Neural crest cell (in vitro differentiated cells): ENCODE measurements around the gene SRGAP3. TPM values are rescaled to one million over a fixed set of nuclear protein-coding genes. Genes with fewer than 3 reads are reported as not detected.

ENCODE experiments used
- DNase-seq: peaks from one replicate; pipeline ENCODE4 v3.0.0; 2021; ENCODE audit warnings: low read depth, mixed read lengths, low spot score
- H3K27ac Mint-ChIP-seq: one replicate; pipeline ENCODE4 v1.8.0; 2021; ENCODE audit warnings: mild to moderate bottlenecking, mixed read lengths; ENCODE audit not compliant: unreplicated experiment
- H3K27me3 Mint-ChIP-seq: 2 replicates; pipeline ENCODE4 v1.8.0; 2021; ENCODE audit warnings: low read depth, mild to moderate bottlenecking, mixed read lengths
- H3K36me3 Mint-ChIP-seq: 2 replicates; pipeline ENCODE4 v1.8.0; 2021; ENCODE audit warnings: low read depth, mild to moderate bottlenecking, mixed read lengths
- H3K4me1 Mint-ChIP-seq: 2 replicates; pipeline ENCODE4 v1.8.0; 2021; ENCODE audit warnings: mixed read lengths
- H3K4me3 Mint-ChIP-seq: one replicate; pipeline ENCODE4 v1.8.0; 2021; ENCODE audit warnings: mild to moderate bottlenecking, mixed read lengths
- H3K9me3 Mint-ChIP-seq: 2 replicates; pipeline ENCODE4 v1.8.0; 2021; ENCODE audit warnings: mixed read lengths
- total RNA-seq: library from RNA; stranded (reverse); gene quantifications from 2 replicates; pipeline ENCODE4 v1.2.1, GENCODE V29; 2021
- TF ChIP-seq, protein P1 (sequence below): fragments of 200-600 bp; sonication (generic); conservative IDR thresholded peaks from 2 replicates; pipeline ENCODE4 v1.5.0; 2021; ENCODE audit warnings: antibody characterized with exemption, mild to moderate bottlenecking

SRGAP3 gene
- total RNA-seq, 1 donor from 2014 or later: 58.4 TPM

DNA sequence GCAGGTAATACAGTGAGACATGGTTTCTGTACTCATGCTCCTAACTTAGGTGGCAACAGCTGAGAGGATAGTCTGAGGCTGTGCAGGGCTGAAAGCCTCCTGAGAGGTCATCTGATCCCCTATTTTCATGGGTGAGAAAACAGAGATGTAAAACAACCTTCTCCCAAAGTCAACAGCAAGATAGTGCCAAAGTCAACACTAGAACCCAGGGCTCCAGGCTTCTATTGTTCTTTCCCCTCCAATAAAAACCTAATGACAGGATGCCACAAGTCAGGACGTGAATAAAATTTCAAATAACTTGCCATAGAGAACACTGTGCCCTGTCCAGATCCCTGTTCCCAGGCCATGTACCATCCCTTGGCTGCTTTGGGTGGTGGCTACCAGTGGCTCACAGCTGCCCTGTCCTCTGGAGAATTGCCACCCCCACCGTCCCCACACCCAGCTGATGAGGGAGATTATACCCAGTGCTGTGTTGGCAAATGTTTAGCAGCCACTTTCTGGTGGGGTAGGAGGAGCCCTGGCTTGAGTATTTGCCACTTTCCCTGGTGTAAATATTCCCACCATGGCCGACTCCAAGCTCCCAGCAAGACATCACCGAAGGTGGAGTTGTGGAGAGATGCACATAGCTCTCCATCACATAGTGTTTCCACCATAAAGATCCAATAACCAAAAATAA, 54.8 kb downstream of the SRGAP3 start:
- no peak overlapping the region for H3K27ac Mint-ChIP-seq
- H3K4me1 Mint-ChIP-seq: peaks cover 92% of the 10 kb centered on the region
- no peak for DNase-seq
- H3K4me3 Mint-ChIP-seq: peak overlapping the region; percentile 4
- TF ChIP-seq, protein P1, sequence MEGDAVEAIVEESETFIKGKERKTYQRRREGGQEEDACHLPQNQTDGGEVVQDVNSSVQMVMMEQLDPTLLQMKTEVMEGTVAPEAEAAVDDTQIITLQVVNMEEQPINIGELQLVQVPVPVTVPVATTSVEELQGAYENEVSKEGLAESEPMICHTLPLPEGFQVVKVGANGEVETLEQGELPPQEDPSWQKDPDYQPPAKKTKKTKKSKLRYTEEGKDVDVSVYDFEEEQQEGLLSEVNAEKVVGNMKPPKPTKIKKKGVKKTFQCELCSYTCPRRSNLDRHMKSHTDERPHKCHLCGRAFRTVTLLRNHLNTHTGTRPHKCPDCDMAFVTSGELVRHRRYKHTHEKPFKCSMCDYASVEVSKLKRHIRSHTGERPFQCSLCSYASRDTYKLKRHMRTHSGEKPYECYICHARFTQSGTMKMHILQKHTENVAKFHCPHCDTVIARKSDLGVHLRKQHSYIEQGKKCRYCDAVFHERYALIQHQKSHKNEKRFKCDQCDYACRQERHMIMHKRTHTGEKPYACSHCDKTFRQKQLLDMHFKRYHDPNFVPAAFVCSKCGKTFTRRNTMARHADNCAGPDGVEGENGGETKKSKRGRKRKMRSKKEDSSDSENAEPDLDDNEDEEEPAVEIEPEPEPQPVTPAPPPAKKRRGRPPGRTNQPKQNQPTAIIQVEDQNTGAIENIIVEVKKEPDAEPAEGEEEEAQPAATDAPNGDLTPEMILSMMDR: no peak
- peaks cover 26% of the 10 kb centered on the region for H3K36me3 Mint-ChIP-seq
- H3K27me3 Mint-ChIP-seq: no peaks in the 10 kb centered on the region
- H3K9me3 Mint-ChIP-seq: peaks cover 2% of the 10 kb centered on the region

DNA sequence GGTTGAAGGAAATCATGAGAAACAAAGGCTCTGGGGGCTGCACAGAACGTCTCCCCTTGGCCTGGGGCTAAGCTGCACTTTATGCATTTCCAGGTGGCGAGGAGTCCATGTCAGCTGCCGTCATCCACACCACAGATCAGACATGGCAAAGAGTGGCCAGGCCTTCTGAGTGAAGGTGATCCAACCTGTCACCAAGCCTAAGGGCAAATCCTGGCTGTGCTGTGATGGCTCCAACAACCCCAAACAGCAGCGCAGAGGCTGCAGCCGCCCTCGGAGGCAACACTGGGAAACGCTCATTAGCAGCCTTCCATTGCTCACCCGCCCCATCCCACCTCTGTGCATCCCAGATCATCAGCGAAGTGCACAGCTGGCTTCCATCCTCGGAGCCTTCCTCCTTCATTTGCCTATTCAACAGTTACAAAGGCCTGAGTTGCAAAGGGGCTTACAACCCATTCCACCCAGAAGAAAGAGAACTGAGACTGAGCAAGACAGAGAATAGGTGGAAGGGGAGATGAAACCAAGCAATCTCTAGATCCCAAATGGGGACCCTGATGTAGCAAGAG, 55.7 kb downstream of the SRGAP3 start:
- H3K36me3 Mint-ChIP-seq: peaks cover 27% of the 10 kb centered on the region
- H3K27me3 Mint-ChIP-seq: no peaks in the 10 kb centered on the region
- DNase-seq: no peak
- no peak overlapping the region for H3K27ac Mint-ChIP-seq
- TF ChIP-seq, protein P1: no peak
- H3K4me1 Mint-ChIP-seq: peaks cover 89% of the 10 kb centered on the region
- no peak overlapping the region for H3K4me3 Mint-ChIP-seq
- peaks cover 2% of the 10 kb centered on the region for H3K9me3 Mint-ChIP-seq

DNA sequence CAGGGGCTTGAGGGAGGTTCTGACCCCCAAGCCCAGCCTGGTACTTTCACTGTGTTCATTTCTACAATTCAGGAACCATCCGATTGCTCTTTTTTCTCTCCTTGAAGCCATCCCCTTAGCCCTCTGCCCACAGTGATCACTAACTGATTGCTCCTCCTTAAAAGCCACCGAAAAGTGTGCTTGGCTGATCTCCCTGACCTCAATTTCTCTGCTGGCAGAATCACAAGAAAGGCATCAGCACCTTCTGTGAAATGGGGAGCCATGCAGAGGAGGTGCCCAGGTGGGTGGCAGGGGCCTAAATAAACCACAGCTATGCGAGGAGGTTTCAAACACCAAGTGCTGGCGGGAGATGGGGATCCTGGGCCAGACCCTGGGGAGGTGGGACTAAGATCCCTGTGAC, 56.2 kb downstream of the SRGAP3 start:
- Mint-ChIP-seq H3K4me1 (peaks cover 84% of the 10 kb centered on the region), H3K36me3 (peaks cover 27% of the 10 kb centered on the region), H3K4me3 (peak overlapping the region; percentile 32), H3K9me3 (peaks cover 2% of the 10 kb centered on the region), H3K27me3 (no peaks in the 10 kb centered on the region), H3K27ac (no peak overlapping the region)
- DNase-seq: no peak
- TF ChIP-seq, protein P1: no peak

- peaks cover 84% of the 10 kb centered on the region for H3K4me1 Mint-ChIP-seq
- TF ChIP-seq, protein P1: no peak
- DNase-seq: no peak
- H3K27me3 Mint-ChIP-seq: no peaks in the 10 kb centered on the region
- no peak overlapping the region for H3K27ac Mint-ChIP-seq
- H3K36me3 Mint-ChIP-seq: peaks cover 27% of the 10 kb centered on the region
- peak overlapping the region; percentile 32 for H3K4me3 Mint-ChIP-seq
- peaks cover 2% of the 10 kb centered on the region for H3K9me3 Mint-ChIP-seq
Measured at GRCh38 chr3:9192248-9193025, 57.0 kb downstream of the SRGAP3 start.

DNA sequence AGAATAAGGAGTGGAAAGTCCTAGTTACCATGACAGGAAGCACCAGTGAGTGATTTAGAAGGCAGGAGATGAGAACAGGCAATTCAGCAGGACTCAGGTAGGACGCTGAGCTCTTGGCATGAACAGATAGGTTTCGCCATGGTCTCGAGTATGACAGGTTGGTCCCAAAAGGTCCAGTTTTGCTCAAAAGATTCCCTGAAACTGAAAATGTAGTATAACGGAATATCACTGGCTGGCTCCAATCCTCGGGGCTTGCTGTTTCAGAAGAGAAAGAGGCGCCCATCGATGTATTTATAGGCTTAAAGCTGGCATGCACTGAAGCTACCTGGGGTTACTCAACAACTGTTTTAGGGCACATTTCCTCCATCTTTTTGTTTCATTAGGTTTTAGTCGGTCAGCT, 59.2 kb downstream of the SRGAP3 start:
- Mint-ChIP-seq H3K27ac (peak overlapping the region; percentile 8), H3K9me3 (peaks cover 2% of the 10 kb centered on the region), H3K36me3 (peaks cover 27% of the 10 kb centered on the region), H3K4me3 (no peak overlapping the region), H3K4me1 (peaks cover 82% of the 10 kb centered on the region), H3K27me3 (no peaks in the 10 kb centered on the region)
- TF ChIP-seq, protein P1: no peak
- DNase-seq: no peak
